HL-60 (cell line): Measurements from ENCODE around the gene ZNF860.

Source experiments
- CTCF ChIP-seq: IDR thresholded peaks from one replicate; pipeline ENCODE4 v1.5.1; 2011; ENCODE audit warnings: low read length, control low read depth, inconsistent platforms; ENCODE audit not compliant: insufficient read depth
- GABPA ChIP-seq: IDR thresholded peaks from 2 replicates; pipeline ENCODE4 v1.6.1; 2012; ENCODE audit warnings: low read depth
- POLR2AphosphoS5 ChIP-seq: IDR thresholded peaks from 2 replicates; pipeline ENCODE4 v1.6.1; 2012; ENCODE audit warnings: low read depth
- REST ChIP-seq: IDR thresholded peaks from 2 replicates; pipeline ENCODE4 v1.6.1; 2012; ENCODE audit warnings: low read depth; ENCODE audit not compliant: insufficient replicate concordance
- SPI1 ChIP-seq: IDR thresholded peaks from 2 replicates; pipeline ENCODE4 v1.6.1; 2012; ENCODE audit warnings: low read depth, mild to moderate bottlenecking, borderline replicate concordance

- TF ChIP-seq CTCF, result no peak
- no peak for TF ChIP-seq POLR2AphosphoS5
- TF ChIP-seq REST, result no peak
- no peak for TF ChIP-seq GABPA
- no peak for TF ChIP-seq SPI1
These were observed 35.9 kb upstream of the ZNF860 start for GRCh38 chr3:31945738-31946052.
